Duodenal mucosa (tissue), 2 donors: ENCODE measurements around the gene LILRA1.
"Not testable (repeated sequence)": the region's sequence is repeated elsewhere in the genome, so short reads cannot be mapped to it uniquely, and the experiment has no call there.

Experiments
- H3K27ac ChIP-seq: one replicate; pipeline ENCODE4 v1.7.0; 2013; ENCODE audit warnings: low read depth, low read length
- H3K27me3 ChIP-seq, 2 donors: one replicate each; pipeline ENCODE4 v1.7.0; 2013; ENCODE audit warnings: low read length in 2 of 2, control low read depth in 1 of 2; ENCODE audit not compliant: insufficient read depth in 2 of 2, control insufficient read depth in 1 of 2
- H3K36me3 ChIP-seq, 2 donors: one replicate each; pipeline ENCODE4 v1.7.0; 2013; ENCODE audit warnings: low read length in 2 of 2, control low read depth in 1 of 2; ENCODE audit not compliant: insufficient read depth in 2 of 2, control insufficient read depth in 1 of 2
- H3K4me1 ChIP-seq, 2 donors: one replicate each; pipeline ENCODE4 v1.7.0; 2013; ENCODE audit warnings: low read length in 2 of 2, control low read depth in 1 of 2; ENCODE audit not compliant: insufficient read depth in 2 of 2, control insufficient read depth in 1 of 2
- H3K4me3 ChIP-seq, 2 donors: one replicate each; pipeline ENCODE4 v1.7.0; 2013; ENCODE audit warnings: low read length in 2 of 2, low read depth in 1 of 2
- H3K9ac ChIP-seq, 2 donors: one replicate each; pipeline ENCODE4 v1.7.0; 2013; ENCODE audit warnings: low read length in 2 of 2, low read depth in 1 of 2
- H3K9me3 ChIP-seq, 2 donors: one replicate each; pipeline ENCODE4 v1.7.0; 2013; ENCODE audit warnings: low read length in 2 of 2, control low read depth in 1 of 2; ENCODE audit not compliant: control insufficient read depth in 1 of 2

The LILRA1 gene

DNA sequence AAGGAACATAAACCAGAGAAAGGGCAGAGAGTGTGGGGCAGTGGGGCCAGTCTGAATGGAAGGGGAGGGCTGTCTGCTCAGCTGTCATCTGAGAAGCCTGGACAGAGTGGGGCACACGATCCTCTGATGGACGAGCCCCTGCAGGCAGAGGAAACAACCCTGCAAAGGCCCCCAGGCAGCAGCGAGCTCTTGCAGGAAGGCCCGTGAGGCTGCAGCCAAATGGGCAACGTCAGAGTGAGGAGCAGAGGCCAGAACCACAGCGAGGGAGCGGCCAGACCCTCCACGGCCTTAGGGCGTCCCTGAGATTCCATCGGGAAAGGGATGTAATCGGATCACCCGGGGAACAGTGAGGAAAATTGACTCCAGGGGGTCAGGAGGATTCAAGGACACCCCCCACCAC lies 42.6 kb downstream of the LILRA1 start:
- not testable (repeated sequence) for H3K4me1 ChIP-seq, H3K27me3 ChIP-seq, H3K36me3 ChIP-seq, H3K9ac ChIP-seq, H3K9me3 ChIP-seq, H3K27ac ChIP-seq, H3K4me3 ChIP-seq

DNA sequence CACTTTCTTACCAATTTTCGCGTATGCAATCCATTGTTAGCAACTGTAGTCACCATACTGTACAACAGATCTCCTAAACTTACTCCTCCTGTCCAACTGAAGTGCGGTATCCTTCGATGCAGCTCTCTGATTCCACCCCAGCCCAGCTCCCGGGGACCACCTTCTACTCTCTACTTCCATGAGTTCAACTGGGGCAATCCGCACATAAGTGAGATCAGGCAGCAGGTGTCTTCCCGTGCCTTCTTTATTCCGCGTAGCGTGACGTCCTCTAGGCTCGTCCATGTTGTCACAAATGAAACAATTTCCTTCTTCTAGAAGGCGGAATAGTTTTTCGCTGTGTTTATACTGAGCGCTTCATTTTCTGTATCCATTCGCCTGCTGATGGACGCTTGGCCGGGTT lies 45.3 kb downstream of the LILRA1 start:
- H3K27me3 ChIP-seq: no peaks in the 10 kb centered on the region
- H3K27ac ChIP-seq: no peak overlapping the region
- H3K9me3 ChIP-seq: no peaks in the 10 kb centered on the region
- no peaks in the 10 kb centered on the region for H3K36me3 ChIP-seq
- H3K4me3 ChIP-seq: no peak overlapping the region
- no peak overlapping the region for H3K9ac ChIP-seq
- H3K4me1 ChIP-seq: no peaks in the 10 kb centered on the region

DNA sequence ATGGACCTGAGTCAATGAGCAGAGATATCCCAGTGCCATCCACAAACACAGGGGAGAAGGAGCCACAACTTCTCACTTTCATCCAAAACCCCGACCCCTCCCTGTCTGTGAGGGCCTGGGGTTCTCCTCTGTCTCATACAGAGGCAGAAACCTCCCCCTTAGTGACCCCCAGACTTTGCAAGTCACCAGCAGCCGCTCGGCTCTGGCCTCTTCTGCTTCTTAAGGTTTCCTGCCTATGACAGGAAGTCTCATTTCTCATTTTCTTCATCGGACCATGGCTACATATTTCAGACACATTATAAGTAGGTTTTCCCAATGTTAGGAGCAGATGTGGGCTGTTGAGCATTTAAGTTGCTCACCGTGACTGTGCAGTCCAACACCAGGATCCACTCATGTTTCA lies 49.5 kb downstream of the LILRA1 start:
- not testable (repeated sequence) for H3K9me3 ChIP-seq, H3K9ac ChIP-seq, H3K27ac ChIP-seq, H3K4me1 ChIP-seq, H3K36me3 ChIP-seq, H3K4me3 ChIP-seq, H3K27me3 ChIP-seq

DNA sequence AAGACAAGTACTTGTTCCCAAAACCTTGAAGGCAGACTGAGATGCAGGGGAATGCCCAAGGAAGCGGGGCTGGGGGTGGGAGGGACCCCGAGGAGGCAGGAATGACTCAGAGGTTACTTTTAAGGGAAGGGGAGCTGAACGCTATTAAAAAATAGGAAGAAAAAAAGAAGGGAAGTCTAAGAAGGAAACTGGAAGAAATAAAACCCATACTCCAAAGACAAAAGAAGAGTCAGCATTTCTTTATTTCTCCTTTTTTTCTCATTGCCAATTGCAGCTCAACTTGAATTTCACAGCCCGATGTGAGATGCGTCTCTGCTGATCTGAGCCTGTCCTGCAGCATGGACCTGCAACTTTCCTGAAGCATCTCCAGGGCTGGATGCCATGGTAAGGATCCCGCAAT lies 50.2 kb downstream of the LILRA1 start:
- H3K4me3 ChIP-seq, H3K9ac ChIP-seq, H3K36me3 ChIP-seq, H3K9me3 ChIP-seq, H3K27ac ChIP-seq, H3K27me3 ChIP-seq, H3K4me1 ChIP-seq: not testable (repeated sequence)

DNA sequence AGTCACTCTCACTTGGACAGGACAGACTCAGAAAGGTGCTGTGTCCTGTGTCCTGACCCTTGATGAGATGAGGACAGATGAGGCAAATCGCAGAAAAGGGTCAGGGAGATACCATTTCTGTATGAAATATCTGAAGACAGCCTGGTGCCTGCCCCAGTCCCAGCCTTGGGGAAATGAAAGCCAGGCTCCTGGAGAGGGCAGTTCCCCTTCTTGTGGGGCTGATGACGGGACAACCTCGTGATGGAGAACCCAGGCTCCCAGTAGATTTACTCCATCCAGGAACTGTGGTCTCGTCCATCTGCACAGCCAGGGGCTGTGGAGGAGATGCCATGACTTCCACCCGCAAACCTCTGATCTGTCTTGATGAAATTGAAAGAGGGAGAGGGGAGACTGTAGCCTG lies 50.6 kb downstream of the LILRA1 start:
- H3K9ac ChIP-seq: no peak overlapping the region
- H3K4me3 ChIP-seq: no peak overlapping the region
- H3K27ac ChIP-seq: no peak overlapping the region
- H3K9me3 ChIP-seq: no peaks in the 10 kb centered on the region
- no peaks in the 10 kb centered on the region for H3K36me3 ChIP-seq
- no peaks in the 10 kb centered on the region for H3K27me3 ChIP-seq
- no peaks in the 10 kb centered on the region for H3K4me1 ChIP-seq

DNA sequence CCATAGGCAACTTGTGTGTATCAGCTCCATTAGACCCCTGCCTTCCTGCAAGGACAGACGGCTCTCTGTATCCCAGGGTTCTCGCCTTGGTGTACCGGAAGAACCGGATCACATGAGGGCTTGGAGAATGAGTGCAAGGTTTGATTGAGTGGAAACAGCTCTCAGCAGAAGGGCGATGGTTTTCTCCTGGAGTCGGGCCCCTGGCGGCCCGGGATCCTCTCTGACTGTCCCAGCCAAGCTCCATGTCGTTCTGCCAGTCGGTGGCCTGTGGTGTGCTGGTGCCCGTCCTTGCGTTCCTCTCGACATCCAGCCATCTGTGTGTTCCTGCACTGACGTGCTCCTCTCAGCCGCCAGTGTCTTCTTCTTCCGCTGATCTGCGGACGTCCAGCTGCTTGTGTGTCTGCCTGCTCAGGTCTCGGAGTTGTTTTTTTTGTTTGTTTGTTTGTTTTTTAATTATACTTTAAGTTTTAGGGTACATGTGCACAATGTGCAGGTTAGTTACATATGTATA lies 53.0 kb downstream of the LILRA1 start:
- no peaks in the 10 kb centered on the region for H3K9me3 ChIP-seq
- no peak overlapping the region for H3K4me3 ChIP-seq
- H3K27me3 ChIP-seq: no peaks in the 10 kb centered on the region
- H3K36me3 ChIP-seq: no peaks in the 10 kb centered on the region
- H3K4me1 ChIP-seq: no peaks in the 10 kb centered on the region
- H3K9ac ChIP-seq: no peak overlapping the region
- no peak overlapping the region for H3K27ac ChIP-seq

DNA sequence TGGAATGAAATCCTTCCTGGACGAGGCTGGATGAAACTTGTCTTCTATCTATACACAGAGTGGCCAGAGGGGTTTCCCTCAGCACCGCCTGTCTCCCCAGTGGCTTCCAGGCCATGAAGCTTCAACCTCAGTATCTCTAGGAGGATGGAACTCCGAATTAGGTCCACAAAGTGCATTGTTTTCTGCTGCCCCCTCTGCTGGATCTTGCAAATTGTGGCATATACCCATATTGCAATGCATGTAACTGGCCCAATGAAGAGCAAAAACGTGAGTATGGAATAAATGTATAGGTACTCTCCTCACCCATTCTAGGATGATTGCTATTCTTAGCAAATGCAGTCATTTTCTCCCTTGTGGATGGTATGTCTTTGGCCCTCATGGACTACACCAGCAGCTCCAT lies 54.7 kb downstream of the LILRA1 start:
- no peaks in the 10 kb centered on the region for H3K4me1 ChIP-seq
- H3K27me3 ChIP-seq: no peaks in the 10 kb centered on the region
- H3K36me3 ChIP-seq: no peaks in the 10 kb centered on the region
- H3K4me3 ChIP-seq: no peak overlapping the region
- H3K9ac ChIP-seq: no peak overlapping the region
- no peak overlapping the region for H3K27ac ChIP-seq
- H3K9me3 ChIP-seq: no peaks in the 10 kb centered on the region

DNA sequence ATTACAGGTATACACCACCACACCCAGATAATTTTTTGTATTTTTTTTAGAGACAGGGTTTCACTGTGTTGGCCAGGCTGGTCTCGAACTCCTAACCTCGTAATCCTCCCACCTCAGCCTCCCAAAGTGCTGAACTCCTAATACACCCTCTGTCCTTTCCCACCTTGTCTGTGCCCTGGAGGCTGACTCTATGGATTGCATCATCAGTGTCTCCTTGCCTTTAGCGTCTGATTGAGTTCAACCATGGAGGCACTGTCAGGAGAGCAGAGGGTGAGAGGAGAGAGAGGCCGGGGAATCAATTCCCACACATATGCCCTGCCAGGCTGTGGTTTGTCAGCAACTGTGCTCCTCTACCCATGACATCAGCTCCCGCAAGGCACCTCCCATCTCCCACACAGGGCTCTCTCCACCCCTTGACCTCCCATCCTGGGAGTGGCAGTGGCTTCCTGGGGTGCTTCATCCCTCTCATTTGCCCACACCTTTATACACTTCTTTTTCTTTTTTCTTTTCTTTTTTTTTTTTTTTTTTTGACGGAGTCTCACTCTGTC lies 56.8 kb downstream of the LILRA1 start:
- Histone ChIP-seq H3K9me3 (no peaks in the 10 kb centered on the region), H3K27me3 (no peaks in the 10 kb centered on the region), H3K27ac (no peak overlapping the region), H3K36me3 (no peaks in the 10 kb centered on the region), H3K4me3 (no peak overlapping the region), H3K9ac (no peak overlapping the region), H3K4me1 (no peaks in the 10 kb centered on the region)
